COLO668 (cell line): ENCODE results near the gene FUT3.
A peak's percentile ranks its signal among the peaks of the same experiment; 100 is the strongest.

Experiments used
- DNase-seq: peaks from one replicate; lab custom pipeline; 2025; ENCODE audit not compliant: unreplicated experiment; lab: John Stamatoyannopoulos, UW

FUT3 gene

DNA sequence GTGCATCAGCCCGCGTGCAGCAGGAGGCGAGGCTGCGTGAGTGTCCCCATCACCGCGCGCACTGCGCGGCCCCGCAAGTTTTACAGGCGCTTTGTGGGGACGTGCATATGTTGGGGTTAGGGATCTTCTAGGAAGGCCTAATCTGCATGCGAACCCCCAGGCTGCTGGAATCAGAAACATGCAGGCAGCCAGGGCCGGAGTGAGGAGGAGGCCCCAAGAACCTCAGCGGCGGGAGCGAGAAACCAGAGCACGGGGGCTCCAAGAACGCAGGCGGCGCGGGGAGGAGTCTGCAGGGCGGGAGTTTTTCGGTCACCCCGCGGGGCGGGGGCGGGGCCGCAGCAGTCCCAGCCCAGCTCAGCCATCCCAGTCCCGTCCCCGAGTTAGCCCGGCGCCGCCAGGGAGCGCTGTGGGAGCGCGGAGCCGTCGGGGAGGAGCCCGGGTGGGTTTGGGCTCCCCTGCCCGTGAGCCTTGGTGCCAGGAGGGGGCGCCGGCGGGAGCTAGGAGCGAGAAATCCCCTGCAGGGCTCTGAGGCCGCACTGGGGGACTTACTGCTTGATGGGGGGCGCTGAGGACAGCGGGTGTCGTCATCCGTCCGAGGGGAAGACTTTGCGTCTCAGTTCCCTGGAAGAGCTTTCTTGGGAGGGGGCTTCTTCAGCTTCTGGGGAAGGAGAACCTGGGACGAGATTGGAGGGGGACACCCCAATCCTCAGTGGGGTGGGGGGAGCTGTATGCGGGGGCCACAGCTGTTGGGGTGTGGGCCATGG lies 47.3 kb downstream of the FUT3 start:
- DNase-seq: peak; percentile 93

DNA sequence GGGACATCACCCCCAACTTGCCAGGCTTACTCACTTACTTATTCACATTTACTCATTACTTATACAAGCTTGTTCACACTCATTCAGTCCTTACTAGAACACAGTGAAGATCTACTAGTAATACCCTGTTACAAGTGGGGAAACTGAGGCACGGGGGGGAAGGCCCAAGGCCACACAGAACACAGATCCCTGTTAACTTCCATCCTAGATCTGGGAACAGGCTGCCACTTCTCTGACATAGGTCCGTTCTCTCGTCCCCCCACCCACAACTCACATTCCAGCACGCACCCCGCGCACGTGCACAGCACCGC lies 47.9 kb downstream of the FUT3 start:
- DNase-seq: no peak

DNA sequence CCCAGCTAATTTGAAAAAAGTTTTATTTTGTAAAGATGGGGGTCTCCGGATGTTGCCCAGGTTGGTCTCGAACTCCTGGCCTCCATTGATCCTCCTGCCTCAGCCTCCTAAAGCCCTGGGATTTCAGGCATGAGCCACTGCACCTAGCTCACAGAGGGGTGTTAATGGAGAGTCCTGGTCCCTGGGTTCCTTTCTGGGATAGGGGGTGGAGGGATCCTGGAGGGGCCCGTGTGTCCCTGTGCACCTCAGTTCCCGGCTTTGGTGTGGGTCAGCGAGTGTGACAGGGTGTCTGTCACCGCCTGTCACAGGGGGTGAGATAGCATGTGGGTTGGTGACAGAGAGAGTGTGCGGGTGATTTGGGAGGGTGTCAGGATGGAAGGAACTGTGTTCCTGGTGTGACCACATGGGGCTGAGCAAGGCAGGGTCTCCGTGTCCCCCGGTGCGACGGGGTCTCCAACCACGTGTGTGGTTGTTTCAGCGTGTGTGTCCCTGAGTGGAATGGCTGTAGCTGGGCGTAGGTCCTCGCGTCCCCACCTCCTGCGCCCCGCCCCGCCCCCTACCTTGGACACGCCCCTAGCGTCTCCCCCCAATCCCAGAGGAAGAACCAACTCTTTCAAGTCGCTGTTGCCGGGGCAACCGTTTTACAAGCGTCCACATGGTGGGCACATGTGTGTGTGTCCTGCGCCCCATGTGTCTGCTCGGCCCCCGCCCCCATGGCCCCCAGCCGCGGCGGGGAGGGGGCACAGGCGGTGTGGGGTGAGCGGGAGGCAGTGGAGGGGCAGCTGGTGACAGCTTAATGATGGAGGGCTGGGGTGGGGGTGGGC lies 49.2 kb downstream of the FUT3 start:
- no peak for DNase-seq

DNA sequence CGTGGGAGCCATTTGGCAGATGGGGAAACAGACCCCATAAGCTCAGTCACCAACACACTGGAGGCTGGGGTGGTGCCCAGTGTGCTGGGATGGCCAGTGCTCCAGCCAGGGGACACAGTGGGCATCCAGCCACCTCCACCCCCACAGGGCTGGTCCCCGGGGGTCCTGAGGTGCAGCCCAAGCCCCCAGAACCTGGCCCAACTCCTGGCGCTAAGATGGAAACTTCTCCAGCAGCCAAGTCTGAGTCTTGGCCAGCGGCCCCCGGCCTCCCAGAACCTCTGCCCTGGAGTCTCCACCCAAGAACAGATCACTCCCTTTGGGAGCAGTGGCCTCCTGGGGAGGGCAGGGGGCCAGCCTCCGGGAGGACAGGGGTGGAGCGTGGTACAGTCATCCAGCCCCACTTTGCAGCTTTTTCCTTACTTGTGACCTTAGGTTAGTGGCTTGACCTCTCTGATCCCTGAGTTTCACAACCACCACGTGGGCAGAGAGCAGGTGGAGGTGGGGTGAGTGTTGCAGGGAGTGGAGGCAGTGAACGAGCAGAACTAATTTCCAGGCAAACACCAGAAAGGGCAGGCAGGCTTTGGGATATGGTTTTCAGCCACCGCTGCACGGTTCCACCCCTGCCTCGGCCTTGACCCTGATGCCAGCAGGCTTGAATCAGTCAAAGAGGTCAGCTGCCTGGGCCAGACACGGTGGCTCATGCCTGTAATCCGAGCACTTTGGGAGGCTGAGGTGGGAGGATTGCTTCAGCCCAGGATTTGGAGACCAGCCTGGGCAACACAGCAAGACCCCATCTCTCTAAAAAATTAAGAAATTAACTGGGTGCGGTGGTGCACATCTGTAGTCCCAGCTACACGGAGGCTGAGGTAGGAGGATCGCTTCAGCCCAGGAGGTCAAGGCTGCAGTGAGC lies 50.6 kb downstream of the FUT3 start:
- no peak for DNase-seq

DNA sequence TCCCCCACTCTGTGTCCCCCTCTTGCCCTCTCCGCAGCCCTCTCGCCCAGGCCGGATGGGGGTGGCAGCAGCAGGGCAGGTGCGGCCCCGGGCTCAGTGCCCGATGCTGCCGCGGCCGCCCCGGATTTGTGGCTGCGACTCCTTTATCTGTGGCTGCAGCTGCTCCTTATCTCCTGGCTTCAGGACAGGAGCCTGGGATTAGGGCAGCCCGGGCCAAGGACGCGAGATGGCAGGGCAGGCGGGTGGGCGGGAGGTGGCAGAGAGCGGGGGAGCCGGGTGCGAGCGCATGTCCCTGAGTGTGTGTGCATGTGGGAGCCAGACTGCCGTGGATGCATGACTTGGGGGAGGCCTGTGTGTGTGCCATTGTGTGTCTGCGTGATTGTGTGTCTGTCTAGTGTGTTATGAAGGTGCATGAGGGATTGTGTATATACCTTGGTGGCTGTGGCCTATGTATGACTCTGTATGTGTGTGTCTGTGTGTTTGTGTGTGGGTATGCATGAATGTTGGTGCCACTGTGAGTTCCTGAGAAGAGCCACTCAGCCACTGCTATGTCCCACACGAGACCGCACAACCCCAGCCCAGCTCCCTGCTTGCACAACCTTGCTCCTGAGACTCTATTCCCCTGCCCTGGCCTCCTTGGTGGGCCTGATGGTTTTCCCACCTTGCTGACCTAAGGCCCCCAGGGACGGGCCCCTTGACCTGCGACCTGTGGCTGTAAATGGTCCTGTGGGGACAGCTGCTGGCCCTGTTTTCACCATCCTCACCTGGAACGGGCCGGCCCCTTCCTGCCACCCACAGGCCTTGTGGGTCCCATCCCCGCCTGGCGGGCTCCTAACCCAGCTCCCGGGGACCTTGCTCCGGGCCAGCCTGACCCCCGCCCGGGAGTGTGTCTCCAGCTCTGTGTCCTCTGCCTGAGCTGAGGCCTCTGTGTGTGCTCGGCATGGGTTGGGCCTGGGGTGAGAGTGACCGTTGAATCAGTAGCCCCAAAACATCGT lies 51.7 kb downstream of the FUT3 start:
- peak; percentile 46 for DNase-seq

DNA sequence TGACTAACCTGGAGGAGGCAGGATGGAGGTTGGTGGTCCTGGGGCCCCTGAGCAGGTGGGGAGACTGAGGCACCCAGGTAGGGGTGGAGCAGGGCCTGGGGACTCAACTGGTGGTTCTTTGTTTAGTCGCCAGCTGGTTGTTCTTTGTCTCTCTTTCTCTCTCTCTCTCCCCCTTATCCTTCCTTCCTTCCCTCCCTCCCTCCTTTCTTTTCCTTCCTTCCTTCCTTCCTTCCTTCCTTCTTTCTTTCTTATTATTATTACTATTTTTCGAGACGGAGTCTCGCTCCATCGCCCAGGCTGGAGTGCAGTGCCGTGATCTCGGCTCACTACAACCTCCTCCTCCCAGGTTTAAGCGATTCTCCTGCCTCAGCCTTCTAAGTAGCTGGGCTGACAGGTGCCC lies 53.0 kb downstream of the FUT3 start:
- no peak for DNase-seq

DNA sequence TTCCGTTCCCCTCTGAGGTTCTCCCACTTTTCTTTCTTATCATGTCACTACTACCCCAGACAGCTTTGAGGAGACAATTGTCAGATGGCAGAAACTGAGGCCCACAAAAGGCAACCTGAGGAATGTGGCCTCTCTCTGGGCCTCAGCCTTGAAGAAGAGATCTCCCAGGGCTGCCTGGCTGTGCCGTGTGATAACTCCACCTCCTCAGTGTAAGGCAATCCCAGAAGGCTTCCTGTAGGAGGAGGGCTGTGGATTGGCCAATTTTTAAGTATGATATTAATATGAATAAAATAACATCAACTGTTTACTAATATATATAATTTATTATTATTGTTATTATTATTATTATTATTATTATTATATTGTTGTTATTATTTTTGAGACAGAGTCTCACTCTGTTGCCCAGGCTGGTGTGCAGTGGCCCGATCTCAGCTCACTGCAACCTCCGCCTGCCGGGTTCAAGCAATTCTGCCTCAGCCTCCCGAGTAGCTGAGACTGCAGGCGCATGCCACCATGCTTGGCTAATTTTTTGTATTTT lies 55.8 kb downstream of the FUT3 start:
- DNase-seq: no peak

DNA sequence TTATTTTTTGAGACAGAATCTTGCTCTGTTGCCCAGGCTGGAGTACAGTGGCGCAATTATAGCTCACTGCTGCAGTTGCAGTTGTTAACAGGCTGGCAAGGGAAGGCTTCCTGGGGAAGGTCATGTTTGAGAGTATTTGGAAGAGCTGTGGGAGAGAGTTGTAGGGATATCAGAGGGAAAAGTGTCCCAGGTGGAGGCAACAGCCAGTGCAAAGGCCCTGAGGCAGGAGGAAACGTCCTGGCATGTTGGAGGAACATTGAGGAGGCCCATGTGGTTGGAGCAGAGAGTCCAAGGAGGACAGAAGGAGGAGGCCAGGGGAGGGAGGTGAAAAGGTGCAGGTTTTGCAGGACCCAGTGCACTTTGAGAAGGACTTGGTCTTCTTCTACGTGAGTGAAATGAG lies 58.1 kb downstream of the FUT3 start:
- DNase-seq: no peak
